Testis (tissue), 3 donors: ENCODE results near the gene GABRD. TPM values are rescaled to one million over a fixed set of nuclear protein-coding genes. Genes with fewer than 3 reads are reported as not detected.

Experiments used
- DNase-seq: peaks from one replicate; pipeline ENCODE4 v3.0.0-alpha.2; 2019
- H3K27ac ChIP-seq, 2 donors: fragments of 200-600 bp; sonication (generic); one replicate each; pipeline ENCODE4 v1.5.1; 2019
- H3K27me3 ChIP-seq: fragments of 200-600 bp; sonication (generic); one replicate; pipeline ENCODE4 v1.5.1; 2019
- H3K36me3 ChIP-seq: fragments of 200-600 bp; sonication (generic); one replicate; pipeline ENCODE4 v1.5.1; 2017; ENCODE audit warnings: low read depth; ENCODE audit errors: missing control alignments
- H3K4me1 ChIP-seq: fragments of 200-600 bp; sonication (generic); one replicate; pipeline ENCODE4 v1.5.1; 2019
- H3K4me3 ChIP-seq, 2 donors: fragments of 200-600 bp; sonication (generic); one replicate each; pipeline ENCODE4 v1.5.1; 2017 to 2019
- H3K9me3 ChIP-seq: fragments of 200-600 bp; sonication (generic); one replicate; pipeline ENCODE4 v1.5.1; 2017
- CTCF ChIP-seq, 3 experiments: fragments of 450-650 bp in 2 of 3; fragments of 200-600 bp in 1 of 3; sonication (generic) in 1 of 3; IDR thresholded peaks; one replicate each; pipeline ENCODE4 v1.5.1; 2016 to 2019; ENCODE audit warnings: antibody characterized with exemption in 3 of 3, mild to moderate bottlenecking in 2 of 3, moderate library complexity in 1 of 3
- POLR2A ChIP-seq: fragments of 450-650 bp; IDR thresholded peaks from one replicate; pipeline ENCODE4 v1.6.1; 2017; ENCODE audit warnings: antibody characterized with exemption, mild to moderate bottlenecking, moderate library complexity
- WGBS, 2 donors: methylation state at CpG; one replicate each; pipeline ENCODE4 v1.1.5; 2018; 5-methylcytosine and 5-hydroxymethylcytosine counted together
- intact Hi-C: fragments of 100-400 bp; cut with DNase I; formaldehyde crosslinking; loops from one replicate; pipeline ENCODE4 v1.15.1; 2023; ENCODE audit warnings: low total_unique reads
- polyA plus RNA-seq: library from polyadenylated mRNA; stranded (reverse); fragments of 350-450 nt; fragmentation: Illumina TruSeq; extraction: RNeasy Lipid Tissue Mini Kit (QIAGEN cat#74804); gene quantifications from one replicate; pipeline ENCODE4 v1.2.3, GENCODE V29; 2014; ENCODE audit warnings: low read depth, low replicate concordance; ENCODE audit not compliant: insufficient read depth
- total RNA-seq, 2 donors: library from RNA; depleted of rRNA; stranded (reverse); fragments of >200 nt; gene quantifications; one replicate each; pipeline ENCODE4 v1.2.3, GENCODE V29; 2016

GABRD gene
- total and polyA plus RNA-seq, 3 donors from 2014 or later, result 7.8 to 18.1 (median 16.9) TPM

DNA sequence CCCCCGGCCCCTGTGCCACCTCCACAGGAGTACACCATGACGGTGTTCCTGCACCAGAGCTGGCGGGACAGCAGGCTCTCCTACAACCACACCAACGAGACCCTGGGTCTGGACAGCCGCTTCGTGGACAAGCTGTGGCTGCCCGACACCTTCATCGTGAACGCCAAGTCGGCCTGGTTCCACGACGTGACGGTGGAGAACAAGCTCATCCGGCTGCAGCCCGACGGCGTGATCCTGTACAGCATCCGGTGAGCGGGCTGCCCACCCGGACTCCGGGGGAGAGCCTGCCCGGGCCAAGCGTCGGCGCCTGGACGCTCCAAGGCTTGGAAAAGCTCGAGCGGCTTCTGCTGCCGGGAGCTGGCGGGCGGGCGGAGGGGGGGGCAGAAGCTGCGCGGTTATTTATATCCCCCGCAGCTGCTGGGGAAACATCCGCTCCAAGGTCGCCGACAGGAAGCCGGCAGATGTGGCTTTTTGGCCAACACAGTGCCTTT is 6.4 kb downstream of the GABRD start:
- H3K9me3 ChIP-seq, result no peaks in the 10 kb centered on the region
- no peak for TF ChIP-seq POLR2A
- no peak overlapping the region for H3K27ac ChIP-seq
- peak; percentile 44 for DNase-seq
- no peaks in the 10 kb centered on the region for H3K36me3 ChIP-seq
- intact Hi-C loops, result no loop called here
- 25 to 39% methylated on average over 25 to 30 of the region's 39 CpGs for WGBS, 2 donors
- H3K4me3 ChIP-seq, result no peak overlapping the region
- H3K4me1 ChIP-seq, result peaks cover 12% of the 10 kb centered on the region
- H3K27me3 ChIP-seq, result no peaks in the 10 kb centered on the region

- 93 to 94% methylated on average over 45 to 46 of the region's 46 CpGs for WGBS, 2 donors
- intact Hi-C loops, result no loop called here
- Histone ChIP-seq H3K27ac (no peak overlapping the region), H3K4me3 (no peak overlapping the region), H3K4me1 (peaks cover 18% of the 10 kb centered on the region), H3K36me3 (no peaks in the 10 kb centered on the region), H3K9me3 (no peaks in the 10 kb centered on the region), H3K27me3 (no peaks in the 10 kb centered on the region)
- DNase-seq, result no peak
- TF ChIP-seq CTCF (IDR thresholded peaks at IDR 0.05), result no peak
Measured at GRCh38 chr1:2027961-2028583, 8.9 kb downstream of the GABRD start.

- no peak overlapping the region for H3K27ac ChIP-seq
- WGBS, 2 donors, result 94 to 100% methylated on average over 1 to 26 of the region's 26 CpGs
Measured at GRCh38 chr1:2028870-2029560, 9.9 kb downstream of the GABRD start.

GRCh38 chr1:2029561-2029960 is 10.4 kb downstream of the GABRD start:
- 85 to 92% methylated on average over 9 to 12 of the region's 15 CpGs for WGBS, 2 donors
- peaks cover 18% of the 10 kb centered on the region for H3K4me1 ChIP-seq
- H3K4me3 ChIP-seq, result no peak overlapping the region
- no peaks in the 10 kb centered on the region for H3K27me3 ChIP-seq
- no peak for DNase-seq
- H3K36me3 ChIP-seq, result no peaks in the 10 kb centered on the region
- no peak overlapping the region for H3K27ac ChIP-seq
- H3K9me3 ChIP-seq, result no peaks in the 10 kb centered on the region
- intact Hi-C loops, result no loop called here
- TF ChIP-seq CTCF (IDR thresholded peaks at IDR 0.05) (no peak), POLR2A (no peak)

More at GRCh38 chr1:2028870-2029560, 9.9 kb downstream of the GABRD start:
- H3K36me3 ChIP-seq, result no peaks in the 10 kb centered on the region
- H3K4me1 ChIP-seq, result peaks cover 18% of the 10 kb centered on the region
- H3K9me3 ChIP-seq, result no peaks in the 10 kb centered on the region
- DNase-seq, result no peak
- no peak for TF ChIP-seq CTCF (IDR thresholded peaks at IDR 0.05)
- no peak for TF ChIP-seq POLR2A
- intact Hi-C loops, result no loop called here
- no peak overlapping the region for H3K4me3 ChIP-seq
- H3K27me3 ChIP-seq, result no peaks in the 10 kb centered on the region

- no peak overlapping the region for H3K27ac ChIP-seq
- intact Hi-C loops, result no loop called here
- peaks cover 16% of the 10 kb centered on the region for H3K4me1 ChIP-seq
- no peaks in the 10 kb centered on the region for H3K36me3 ChIP-seq
- 88 to 99% methylated on average over 33 to 42 of the region's 42 CpGs for WGBS, 2 donors
- no peaks in the 10 kb centered on the region for H3K9me3 ChIP-seq
- no peaks in the 10 kb centered on the region for H3K27me3 ChIP-seq
- DNase-seq, result no peak
- no peak overlapping the region for H3K4me3 ChIP-seq
- no peak for TF ChIP-seq CTCF (IDR thresholded peaks at IDR 0.05)
- TF ChIP-seq POLR2A, result no peak
Measured at GRCh38 chr1:2030076-2030871, 11.1 kb downstream of the GABRD start.
